ENCODE data around the gene TPD52L1.

TPD52L1 gene

DNA sequence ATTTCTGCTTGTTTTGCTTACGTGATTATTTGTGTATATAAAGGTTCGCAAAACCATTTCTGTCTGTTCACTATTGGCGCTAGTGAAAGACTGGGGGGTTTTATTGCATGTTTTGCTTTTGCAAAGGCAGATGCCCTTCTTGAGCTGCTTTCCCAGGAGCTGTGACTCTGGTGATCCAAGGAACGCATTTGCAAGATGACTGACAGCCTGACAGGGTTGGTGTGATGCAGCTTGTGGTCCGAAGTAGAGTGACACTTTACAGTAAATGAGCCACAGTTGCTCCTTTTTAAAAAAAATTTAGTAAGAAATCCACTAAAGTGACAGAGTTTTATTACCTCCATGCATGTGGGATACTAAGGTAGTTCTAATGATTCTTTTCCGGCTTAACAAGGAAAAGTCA lies 73.7 kb downstream of the TPD52L1 start:
- no peak for DNase-seq (ENCODE audit: low read depth)
- H3K4me3 ChIP-seq (ENCODE audit: low read depth, low read length): no peak overlapping the region

DNA sequence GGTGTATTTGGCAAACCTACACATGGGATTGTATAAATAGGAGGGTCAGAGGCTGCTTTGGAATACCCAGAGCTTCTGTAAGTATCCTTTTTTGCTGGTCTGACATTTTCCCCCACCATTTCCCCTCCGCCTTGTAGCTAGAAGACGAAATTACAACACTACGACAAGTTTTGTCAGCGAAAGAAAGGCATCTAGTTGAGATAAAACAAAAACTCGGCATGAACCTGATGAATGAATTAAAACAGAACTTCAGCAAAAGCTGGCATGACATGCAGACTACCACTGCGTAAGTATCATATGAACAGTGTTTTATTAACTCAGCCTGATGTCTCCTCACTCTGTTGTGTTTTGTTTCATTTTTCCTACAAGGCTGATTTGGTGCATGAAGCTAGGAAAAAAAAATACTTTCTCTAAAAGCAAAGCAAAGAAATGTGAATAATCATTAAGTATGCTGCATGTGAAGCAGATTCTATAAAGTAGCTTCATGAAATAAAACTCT lies 75.5 kb downstream of the TPD52L1 start:
- no peak overlapping the region for H3K4me3 ChIP-seq (ENCODE audit: low read depth, low read length)
- no peak for DNase-seq (ENCODE audit: low read depth)

DNA sequence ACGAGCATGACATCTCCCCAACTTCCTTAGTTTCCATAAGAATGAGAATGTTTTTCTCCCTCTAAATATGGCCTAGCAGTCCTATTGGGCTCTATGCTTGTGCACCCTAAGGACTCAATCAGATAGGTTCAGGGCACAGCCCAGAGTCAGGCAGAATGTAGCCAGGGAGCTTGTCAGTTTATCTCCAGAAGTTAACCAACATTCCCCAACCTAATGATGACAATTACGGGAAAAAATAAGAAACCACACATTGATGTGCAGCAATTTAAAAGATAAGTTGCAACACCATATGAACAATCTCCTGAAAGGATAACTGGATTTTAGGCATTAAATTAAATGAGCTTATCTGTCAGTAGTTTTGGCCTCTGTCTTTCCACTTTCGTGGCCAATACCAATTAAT lies 77.1 kb downstream of the TPD52L1 start:
- DNase-seq (ENCODE audit: low read depth): no peak
- H3K4me3 ChIP-seq (ENCODE audit: low read depth, low read length): no peak overlapping the region

DNA sequence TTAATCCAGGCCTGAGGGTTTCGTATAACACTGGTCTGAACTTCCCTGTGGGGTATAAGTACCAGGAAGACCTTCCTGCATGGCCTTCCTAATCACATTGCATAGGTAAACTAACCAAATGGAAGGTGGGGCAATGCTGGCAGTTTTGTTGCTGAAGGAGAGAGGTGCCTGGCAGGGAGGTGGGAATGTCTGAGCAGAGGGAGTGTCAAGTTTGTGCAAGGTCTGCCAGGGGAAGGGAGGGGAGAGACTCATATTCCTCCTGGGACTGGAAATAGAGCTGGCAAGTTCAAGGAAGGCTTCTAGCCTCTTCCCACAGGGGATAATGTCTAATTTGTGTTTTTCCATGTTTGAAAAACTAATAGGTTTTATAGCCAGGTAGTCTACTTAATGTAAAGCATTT lies 77.6 kb downstream of the TPD52L1 start:
- H3K4me3 ChIP-seq (ENCODE audit: low read depth, low read length): no peak overlapping the region
- DNase-seq (ENCODE audit: low read depth): no peak

DNA sequence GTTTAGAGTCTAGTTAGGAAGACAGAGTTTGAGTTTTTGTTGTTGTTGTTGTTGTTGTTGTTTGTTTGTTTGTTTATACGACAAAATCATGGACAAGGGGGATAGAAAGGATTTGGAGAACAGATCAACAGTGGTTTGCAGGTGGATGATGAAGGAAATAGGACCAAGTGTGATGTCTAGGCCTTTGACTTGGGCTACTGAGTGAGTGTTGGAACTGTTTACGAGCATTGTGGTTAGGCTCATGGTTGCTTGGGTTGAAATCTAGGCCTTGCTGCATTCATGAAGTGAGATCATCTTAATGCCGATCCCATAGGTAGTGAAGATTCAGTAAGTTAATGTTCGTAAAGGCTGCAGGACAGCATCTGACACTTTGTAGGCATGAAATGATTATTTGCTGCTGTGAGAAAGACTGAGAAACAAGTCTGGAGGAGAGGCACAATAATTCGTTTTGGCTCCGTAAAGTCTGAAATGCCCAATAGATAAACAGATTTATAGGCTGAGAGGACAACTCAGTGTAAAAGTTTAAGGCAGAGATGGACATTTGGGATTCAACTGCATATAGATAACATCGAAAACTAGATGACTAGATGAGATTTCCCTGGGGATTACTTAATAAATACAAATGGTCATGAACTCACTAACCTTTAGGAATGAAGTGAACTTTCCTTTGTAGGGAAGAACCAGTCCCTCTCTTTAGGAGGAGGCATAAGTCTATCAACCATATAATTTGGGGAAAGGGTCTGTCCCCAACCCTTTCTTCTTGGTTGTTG lies 78.2 kb downstream of the TPD52L1 start:
- no peak overlapping the region for H3K4me3 ChIP-seq (ENCODE audit: low read depth, low read length)
- no peak for DNase-seq (ENCODE audit: low read depth)

DNA sequence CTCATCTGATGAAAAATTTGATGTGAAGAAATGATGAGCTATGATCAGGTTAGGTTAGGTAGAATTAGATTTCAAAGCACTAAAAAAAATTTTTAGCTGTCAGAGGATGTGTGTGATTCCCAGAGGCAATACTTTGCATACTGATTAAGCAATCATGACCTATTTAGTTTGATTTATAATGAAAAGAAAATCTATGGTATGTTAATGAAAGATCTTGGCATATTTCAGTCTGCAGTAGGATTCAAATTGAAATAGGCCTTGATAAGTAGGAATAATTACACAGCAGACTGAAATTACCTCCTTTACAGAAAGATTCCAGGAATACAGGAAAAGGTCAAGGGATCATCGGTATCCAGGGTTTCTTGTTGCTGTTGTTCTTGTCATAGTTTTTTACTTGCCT lies 78.9 kb downstream of the TPD52L1 start:
- DNase-seq (ENCODE audit: low read depth): no peak
- no peak overlapping the region for H3K4me3 ChIP-seq (ENCODE audit: low read depth, low read length)

DNA sequence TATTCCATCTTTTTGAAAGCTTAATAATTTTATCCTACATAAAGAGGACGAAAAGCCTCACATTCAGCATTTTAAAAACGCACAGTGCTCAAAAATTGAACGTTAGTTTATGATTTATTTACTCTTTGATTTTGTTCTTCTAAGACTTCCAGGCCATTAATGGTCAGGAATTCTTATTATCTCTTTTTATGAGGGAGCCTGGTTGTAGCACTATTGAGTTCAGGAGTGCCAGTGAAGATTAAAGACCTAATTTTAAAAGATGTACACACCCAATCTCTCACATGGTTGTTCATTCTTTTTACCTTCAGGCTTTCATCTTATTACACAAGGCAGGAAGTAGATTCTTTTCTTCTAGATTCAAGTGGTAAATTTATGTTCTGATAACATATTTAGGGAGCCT lies 79.6 kb downstream of the TPD52L1 start:
- no peak for DNase-seq (ENCODE audit: low read depth)
- H3K4me3 ChIP-seq (ENCODE audit: low read depth, low read length): no peak overlapping the region

DNA sequence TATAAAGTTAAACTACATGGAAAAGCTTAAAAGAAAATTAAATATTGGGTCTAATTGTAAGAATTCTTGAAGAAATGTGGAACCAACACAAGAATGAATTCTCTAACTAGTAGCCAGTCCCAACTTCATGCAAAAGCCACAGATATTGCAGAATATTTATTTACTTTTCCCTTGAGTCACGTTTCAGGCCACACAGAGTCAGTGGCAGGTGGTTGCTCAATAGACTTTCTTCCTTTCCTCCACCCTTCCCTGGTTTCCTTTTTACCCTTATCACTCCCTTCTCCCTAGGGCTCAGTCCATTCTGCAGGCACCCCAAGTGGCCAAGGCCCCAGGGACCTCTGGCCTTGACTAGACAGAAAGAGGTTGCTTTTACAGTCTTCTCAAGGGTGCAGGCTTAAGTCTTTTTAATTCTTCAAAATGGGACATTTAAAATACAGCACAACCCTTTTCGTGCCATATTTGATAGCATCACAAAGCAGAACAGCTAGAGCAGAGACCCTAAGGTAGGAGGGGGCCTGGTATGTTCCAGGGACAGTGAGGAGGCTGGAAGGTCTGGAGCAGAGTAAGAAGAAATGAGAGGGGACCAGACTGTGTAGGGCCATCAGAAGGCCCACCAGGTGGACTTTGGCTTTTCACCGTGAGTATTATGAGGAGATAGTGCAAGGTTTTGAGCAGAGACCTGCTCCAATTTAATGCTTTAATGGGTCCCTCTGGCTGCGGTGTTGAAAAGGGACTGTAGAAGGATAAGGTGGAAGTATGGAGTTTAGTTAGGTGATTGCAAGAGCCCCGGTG lies 83.2 kb downstream of the TPD52L1 start:
- H3K4me3 ChIP-seq (ENCODE audit: low read depth, low read length): no peak overlapping the region
- no peak for DNase-seq (ENCODE audit: low read depth)

DNA sequence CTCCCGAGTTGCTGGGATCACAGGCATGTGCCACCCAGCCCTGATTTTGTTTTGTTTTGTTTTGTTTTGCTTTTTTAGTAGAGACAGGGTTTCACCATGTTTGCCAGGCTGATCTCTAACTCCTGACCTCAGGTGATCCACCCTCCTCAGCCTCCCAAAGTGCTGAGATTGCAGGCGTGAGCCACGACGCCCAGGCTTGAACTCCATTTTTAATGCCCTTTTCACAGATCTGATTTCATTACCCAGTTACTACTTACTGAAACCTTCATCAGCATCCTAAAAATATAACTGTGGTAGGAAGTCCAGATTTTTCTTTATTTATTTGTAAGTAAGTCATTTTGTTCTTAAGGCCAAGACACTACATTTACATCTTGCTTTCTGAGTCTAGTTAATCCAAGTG lies 84.2 kb downstream of the TPD52L1 start:
- no peak overlapping the region for H3K4me3 ChIP-seq (ENCODE audit: low read depth, low read length)
- DNase-seq (ENCODE audit: low read depth): no peak

DNA sequence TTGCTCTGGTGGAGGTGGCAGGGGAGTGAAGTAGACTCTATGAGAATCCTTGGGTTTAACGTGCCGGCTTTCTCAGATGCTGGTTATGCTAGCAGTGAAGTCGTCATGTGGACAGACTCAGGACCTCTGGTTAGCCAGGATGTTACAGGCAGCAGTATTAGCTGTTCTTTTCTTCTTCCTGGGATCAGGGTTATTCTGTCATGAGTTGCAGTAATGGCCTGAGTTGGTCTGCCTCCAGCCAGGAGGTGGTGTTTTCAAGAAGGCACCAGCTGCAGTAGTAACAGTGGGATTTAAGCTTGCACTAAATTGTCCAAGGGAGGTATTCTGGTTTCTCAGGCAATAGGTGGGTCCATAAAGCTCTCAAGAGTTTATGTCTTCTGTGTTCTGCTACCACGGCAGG lies 91.5 kb downstream of the TPD52L1 start:
- DNase-seq (ENCODE audit: low read depth): no peak
- no peak overlapping the region for H3K4me3 ChIP-seq (ENCODE audit: low read depth, low read length)

DNA sequence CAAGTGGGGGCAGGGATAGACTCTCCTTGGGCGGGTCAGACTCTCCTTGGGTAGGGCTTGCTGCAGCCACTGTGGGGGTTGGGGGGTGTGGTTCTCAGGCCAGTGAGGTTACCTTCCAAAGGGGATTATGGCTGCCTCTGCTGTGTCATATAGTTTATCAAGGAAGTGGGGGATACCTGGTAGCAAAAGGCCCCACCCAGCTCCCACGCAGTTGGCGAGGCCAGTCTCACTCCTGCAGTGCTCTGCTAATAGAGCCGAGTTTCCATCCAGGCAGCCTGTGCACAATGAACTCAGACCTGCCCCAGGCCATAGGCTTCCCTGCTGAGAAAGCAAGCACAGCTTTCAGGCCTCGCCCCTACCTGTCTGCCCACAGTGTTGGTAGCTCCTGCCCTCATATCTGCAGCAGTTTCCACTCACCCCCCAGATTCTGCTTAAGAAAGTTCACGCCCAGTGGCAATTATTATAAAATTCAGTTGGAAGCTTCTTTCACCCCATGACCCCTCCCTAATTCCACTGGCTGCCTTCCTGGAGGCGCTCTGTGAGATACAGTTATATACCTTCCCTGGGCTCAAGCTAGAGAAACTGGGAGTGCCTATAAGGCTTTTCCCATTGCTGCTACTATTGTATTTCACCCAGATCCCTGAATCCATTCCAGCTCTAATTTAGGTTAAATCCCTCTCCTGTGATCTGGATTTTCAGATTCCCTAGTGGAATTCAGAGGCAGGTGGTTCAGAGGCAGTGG lies 92.1 kb downstream of the TPD52L1 start:
- H3K4me3 ChIP-seq (ENCODE audit: low read depth, low read length): no peak overlapping the region
- DNase-seq (ENCODE audit: low read depth): no peak

DNA sequence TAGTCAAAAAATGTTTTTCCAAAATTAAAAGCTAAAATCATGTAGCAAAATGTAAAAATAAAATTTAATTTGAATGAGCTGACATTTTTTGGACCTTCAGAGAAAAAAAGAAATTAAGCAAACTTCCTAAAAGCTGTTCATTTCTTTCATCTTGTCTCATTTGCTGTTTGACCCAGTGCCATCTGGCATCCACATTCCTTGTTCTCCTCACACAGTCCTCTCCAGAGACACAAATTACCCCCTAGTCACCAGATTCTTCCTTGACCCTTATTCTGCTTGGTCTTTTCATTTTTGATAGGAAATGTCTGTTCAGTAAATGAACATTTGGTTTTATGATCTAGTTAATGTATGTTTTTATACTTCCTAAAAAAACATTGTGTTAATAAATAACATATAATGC lies 93.0 kb downstream of the TPD52L1 start:
- DNase-seq (ENCODE audit: low read depth): no peak
- H3K4me3 ChIP-seq (ENCODE audit: low read depth, low read length): no peak overlapping the region

DNA sequence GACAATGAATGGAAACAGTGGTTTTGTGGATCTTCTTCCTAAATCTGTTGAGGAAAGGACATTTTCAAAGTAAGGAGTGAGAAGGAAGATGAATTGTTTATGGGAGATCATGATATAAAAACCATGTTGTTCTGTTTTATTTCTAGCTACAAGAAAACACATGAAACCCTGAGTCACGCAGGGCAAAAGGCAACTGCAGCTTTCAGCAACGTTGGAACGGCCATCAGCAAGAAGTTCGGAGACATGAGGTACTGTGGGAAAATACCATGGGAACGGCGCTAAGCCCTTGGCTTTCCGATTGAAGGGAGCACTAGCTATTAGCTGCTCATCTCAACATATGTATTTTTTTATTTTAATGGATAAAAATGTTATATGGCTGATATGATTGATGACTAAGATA lies 94.6 kb downstream of the TPD52L1 start:
- no peak overlapping the region for H3K4me3 ChIP-seq (ENCODE audit: low read depth, low read length)
- no peak for DNase-seq (ENCODE audit: low read depth)

DNA sequence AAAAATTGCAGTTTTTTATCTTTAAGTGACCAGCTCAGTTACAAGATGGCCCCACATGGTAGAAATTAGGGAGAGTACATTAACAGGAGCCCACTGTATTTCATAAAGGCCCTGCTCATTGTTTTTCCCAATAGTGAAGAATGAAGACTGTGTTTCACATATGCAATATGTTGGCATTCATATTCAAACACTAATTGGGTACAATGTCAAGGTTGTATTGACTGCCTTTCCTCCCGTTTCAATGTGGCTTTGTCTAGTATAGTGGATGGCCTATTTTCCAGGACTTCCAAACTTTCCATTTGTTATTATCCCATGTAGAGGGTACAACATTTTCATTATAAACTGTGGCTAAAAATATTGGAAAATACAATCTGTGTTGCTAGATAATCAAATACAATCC lies 96.9 kb downstream of the TPD52L1 start:
- DNase-seq (ENCODE audit: low read depth): no peak
- no peak overlapping the region for H3K4me3 ChIP-seq (ENCODE audit: low read depth, low read length)

DNA sequence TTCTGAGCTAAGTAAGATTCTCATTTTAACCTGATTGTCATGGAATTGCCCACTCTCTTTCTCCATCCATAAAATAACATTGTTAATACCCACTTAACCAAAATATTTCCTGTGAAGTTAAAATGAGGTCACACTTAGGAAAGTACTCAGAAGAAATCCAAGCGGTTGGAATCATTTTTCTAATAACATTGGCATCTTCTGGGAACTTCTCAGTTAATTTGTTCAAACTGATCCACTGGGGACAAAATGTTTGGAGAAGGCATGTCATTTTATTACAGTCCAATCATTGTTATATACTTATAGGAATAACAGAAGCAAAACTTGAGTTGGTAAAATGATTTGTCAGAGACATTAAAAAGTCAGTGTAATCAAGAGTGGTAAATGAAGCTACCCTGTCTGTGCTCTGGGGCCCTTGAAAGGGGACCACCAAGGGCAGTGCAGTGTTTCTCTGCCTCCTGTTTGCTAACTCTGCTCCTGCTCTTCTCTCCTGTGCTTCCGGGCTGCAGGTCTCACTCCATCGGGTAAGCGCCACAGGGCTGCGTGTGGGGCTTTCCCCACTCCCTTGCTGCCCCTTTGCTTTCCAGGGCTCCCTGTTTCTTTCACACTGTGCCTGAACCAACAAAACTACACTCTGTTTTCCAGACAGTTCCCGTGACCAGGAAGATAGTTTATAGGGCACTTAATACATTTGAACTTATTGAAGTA lies 98.1 kb downstream of the TPD52L1 start:
- no peak overlapping the region for H3K4me3 ChIP-seq (ENCODE audit: low read depth, low read length)
- DNase-seq (ENCODE audit: low read depth): no peak

DNA sequence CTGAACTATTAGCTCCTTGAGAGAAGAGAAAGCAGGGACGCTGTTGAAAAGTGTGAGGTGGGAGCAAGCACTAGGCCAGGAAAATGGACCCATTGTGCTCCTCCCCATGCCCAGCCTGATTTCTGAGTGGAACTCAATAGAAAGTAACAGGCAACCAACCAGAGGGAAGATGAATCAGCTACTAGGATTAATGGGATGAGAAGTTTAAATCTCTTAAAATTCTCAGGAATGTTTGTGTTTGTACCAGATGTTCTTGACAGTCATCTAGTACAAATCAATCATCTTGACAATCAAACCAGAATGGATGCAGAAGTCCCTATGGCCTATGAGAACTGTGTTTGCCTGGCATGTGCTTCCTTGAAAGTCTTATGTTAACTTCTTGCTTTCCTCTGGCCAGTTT lies 99.3 kb downstream of the TPD52L1 start:
- DNase-seq (ENCODE audit: low read depth): no peak

DNA sequence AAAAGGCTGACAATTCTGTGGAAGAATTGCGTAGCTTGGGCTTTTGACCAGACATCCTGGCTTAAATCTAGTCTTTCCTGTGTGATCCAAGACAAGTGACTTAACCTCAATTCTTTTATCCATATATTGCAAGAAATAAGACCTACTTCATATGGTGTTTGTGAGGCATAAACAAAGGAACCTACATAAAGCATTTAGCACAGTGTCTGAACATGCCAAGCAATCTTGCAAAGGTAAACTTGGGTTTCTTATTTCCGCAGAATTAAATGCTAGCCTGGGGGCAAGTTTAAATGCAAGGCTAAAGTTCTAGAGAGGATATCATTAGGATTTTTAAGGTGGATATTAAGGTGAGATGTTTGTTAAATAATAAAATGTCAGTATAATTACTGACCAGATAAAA lies 100.3 kb downstream of the TPD52L1 start:
- H3K4me3 ChIP-seq (ENCODE audit: low read depth, low read length): no peak overlapping the region
- no peak for DNase-seq (ENCODE audit: low read depth)

More for the DNA sequence above, 99.3 kb downstream of the TPD52L1 start:
- H3K4me3 ChIP-seq (ENCODE audit: low read depth, low read length): no peak overlapping the region

DNA sequence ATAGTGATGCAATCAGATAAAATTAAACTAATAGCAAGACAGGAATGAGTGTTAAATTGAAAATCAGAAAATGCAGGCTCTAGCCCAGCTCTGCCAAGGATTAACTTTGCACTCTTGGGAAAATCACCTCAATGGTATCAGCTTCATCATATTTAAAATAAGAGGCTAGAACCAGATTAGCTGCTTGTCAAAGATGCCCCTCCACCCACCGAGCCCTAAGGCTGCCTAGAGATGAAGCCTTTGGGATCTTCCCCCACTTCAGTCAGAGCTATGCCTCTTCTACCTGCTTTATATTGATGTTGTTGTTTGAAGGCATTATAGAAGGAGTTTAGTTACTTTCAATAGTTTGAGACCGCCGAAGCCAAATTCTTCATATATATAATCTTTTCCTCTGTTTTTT lies 100.7 kb downstream of the TPD52L1 start:
- no peak for DNase-seq (ENCODE audit: low read depth)
- H3K4me3 ChIP-seq (ENCODE audit: low read depth, low read length): no peak overlapping the region

DNA sequence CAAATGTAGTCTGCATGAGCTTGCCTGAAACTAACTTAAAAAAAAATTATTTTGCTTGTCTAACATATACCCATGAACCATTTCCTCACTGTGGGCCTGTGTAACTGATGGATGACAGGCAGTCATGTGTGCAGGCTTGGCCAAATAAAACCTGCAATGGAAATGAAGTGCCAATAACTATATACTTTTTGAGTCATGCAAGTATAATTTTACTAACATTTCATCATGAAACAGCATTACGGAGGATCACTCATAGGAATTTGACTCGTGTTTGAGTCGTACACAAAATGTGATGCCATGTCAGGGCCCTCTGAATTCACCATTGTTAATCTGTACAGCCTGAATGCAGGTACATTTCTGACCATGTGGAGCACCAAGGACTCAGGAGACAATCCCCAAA lies 101.6 kb downstream of the TPD52L1 start:
- H3K4me3 ChIP-seq (ENCODE audit: low read depth, low read length): no peak overlapping the region
- DNase-seq (ENCODE audit: low read depth): no peak

DNA sequence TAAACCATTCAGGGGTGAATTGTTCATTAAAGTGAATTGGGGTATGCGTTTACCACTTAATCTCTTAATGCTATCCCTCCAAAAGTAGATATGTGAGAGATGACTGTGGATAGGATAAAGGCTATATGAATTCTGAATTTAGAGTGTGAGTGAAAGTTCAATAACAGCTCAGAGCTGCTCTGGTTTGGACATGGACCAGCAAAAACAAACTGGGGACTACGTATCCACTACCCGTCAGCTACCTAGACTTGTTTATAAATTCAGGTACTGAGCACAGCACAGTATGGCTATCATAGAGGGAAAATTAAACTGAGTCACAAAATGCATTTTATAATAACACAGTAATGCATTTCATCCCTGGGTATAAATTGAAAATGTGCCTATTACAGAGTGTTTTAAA lies 103.8 kb downstream of the TPD52L1 start:
- no peak overlapping the region for H3K4me3 ChIP-seq (ENCODE audit: low read depth, low read length)
- no peak for DNase-seq (ENCODE audit: low read depth)
